Liver (tissue), 3 donors: ENCODE measurements around the gene TFR2.

Experiments used
- EGR1 ChIP-seq, 2 donors: IDR thresholded peaks; 2 replicates each; pipeline ENCODE4 v1.6.1; 2016 to 2018; ENCODE audit warnings: antibody characterized with exemption in 2 of 2, low read depth in 2 of 2
- FOXA1 ChIP-seq: IDR thresholded peaks from 2 replicates; pipeline ENCODE4 v1.6.1; 2016; ENCODE audit warnings: antibody characterized with exemption
- GABPA ChIP-seq, 2 donors: IDR thresholded peaks in 1 of 2; conservative IDR thresholded peaks in 1 of 2; 2 replicates each; pipeline ENCODE4 v1.6.1; 2016; ENCODE audit warnings: antibody characterized with exemption in 2 of 2, mild to moderate bottlenecking in 1 of 2, moderate library complexity in 1 of 2
- JUND ChIP-seq, 2 donors: IDR thresholded peaks; 2 replicates each; pipeline ENCODE4 v1.6.1; 2016; ENCODE audit warnings: antibody characterized with exemption in 2 of 2
- NR2F2 ChIP-seq: IDR thresholded peaks from 2 replicates; pipeline ENCODE4 v1.6.1; 2016; ENCODE audit warnings: antibody characterized with exemption
- RAD21 ChIP-seq, 2 donors: IDR thresholded peaks; 2 replicates each; pipeline ENCODE4 v1.6.1; 2016; ENCODE audit warnings: antibody characterized with exemption in 2 of 2, mild to moderate bottlenecking in 2 of 2
- RXRA ChIP-seq, 2 donors: IDR thresholded peaks; 2 replicates each; pipeline ENCODE4 v1.6.1; 2017 to 2018; ENCODE audit warnings: antibody characterized with exemption in 2 of 2, mild to moderate bottlenecking in 1 of 2
- YY1 ChIP-seq: IDR thresholded peaks from 2 replicates; pipeline ENCODE4 v1.6.1; 2016; ENCODE audit warnings: antibody characterized with exemption, mild to moderate bottlenecking
- TF ChIP-seq, protein P1 (sequence below): fragments of 150-350 bp; IDR thresholded peaks from 2 replicates; pipeline ENCODE4 v1.5.1; 2017; ENCODE audit warnings: improper control_type of control experiment, low read depth, low read length; ENCODE audit not compliant: missing input control
- TF ChIP-seq, protein P2 (sequence below): IDR thresholded peaks from 2 replicates; pipeline ENCODE4 v1.6.1; 2016; ENCODE audit warnings: antibody characterized with exemption
- TF ChIP-seq, protein P3 (sequence below): IDR thresholded peaks from 2 replicates; pipeline ENCODE4 v1.6.1; 2016; ENCODE audit warnings: antibody characterized with exemption, mild to moderate bottlenecking
- TF ChIP-seq, protein P4 (sequence below): IDR thresholded peaks from 2 replicates; pipeline ENCODE4 v1.6.1; 2016; ENCODE audit warnings: antibody characterized with exemption
- donor health status: healthy.
- donor health status: healthy.

DNA sequence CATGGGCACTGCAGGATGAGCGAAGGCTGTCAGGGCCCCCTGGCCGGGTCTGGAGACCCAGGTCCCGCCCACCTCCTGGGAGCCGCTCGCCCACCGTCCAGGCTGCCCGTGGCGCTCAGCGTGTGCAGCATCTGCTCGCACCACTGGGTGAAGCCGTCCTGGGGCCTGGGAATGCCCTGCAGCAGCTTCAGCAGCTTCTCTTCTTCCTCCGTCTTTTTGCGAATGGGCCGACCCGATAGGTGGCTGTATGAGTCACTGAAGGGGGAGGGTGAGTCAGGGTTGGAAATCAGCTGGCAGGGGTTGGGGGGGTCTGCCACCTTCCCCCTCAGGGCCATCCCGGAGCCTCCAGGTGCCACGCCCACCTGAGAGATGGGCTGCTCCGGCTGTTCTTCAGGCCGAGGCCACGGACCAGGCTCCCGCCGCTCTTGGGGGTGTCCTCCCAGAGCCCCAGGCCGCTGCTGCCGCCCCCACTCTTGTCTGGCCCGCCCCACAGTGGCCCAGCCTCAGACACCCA, 40.9 kb upstream of the TFR2 start:
- TF ChIP-seq GABPA (IDR thresholded peaks at IDR 0.05 in 1 of 2, conservative IDR thresholded peaks at IDR 0.05 in 1 of 2): no peak
- TF ChIP-seq, protein P1, sequence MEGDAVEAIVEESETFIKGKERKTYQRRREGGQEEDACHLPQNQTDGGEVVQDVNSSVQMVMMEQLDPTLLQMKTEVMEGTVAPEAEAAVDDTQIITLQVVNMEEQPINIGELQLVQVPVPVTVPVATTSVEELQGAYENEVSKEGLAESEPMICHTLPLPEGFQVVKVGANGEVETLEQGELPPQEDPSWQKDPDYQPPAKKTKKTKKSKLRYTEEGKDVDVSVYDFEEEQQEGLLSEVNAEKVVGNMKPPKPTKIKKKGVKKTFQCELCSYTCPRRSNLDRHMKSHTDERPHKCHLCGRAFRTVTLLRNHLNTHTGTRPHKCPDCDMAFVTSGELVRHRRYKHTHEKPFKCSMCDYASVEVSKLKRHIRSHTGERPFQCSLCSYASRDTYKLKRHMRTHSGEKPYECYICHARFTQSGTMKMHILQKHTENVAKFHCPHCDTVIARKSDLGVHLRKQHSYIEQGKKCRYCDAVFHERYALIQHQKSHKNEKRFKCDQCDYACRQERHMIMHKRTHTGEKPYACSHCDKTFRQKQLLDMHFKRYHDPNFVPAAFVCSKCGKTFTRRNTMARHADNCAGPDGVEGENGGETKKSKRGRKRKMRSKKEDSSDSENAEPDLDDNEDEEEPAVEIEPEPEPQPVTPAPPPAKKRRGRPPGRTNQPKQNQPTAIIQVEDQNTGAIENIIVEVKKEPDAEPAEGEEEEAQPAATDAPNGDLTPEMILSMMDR: no peak
- no peak for TF ChIP-seq YY1
- TF ChIP-seq, protein P2, sequence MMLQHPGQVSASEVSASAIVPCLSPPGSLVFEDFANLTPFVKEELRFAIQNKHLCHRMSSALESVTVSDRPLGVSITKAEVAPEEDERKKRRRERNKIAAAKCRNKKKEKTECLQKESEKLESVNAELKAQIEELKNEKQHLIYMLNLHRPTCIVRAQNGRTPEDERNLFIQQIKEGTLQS: no peak
- TF ChIP-seq EGR1 (IDR thresholded peaks at IDR 0.05; ENCODE audit: low read depth in 2 of 2): no peak
- no peak for TF ChIP-seq RAD21 (IDR thresholded peaks at IDR 0.05)
- no peak for TF ChIP-seq FOXA1
- TF ChIP-seq, protein P3, sequence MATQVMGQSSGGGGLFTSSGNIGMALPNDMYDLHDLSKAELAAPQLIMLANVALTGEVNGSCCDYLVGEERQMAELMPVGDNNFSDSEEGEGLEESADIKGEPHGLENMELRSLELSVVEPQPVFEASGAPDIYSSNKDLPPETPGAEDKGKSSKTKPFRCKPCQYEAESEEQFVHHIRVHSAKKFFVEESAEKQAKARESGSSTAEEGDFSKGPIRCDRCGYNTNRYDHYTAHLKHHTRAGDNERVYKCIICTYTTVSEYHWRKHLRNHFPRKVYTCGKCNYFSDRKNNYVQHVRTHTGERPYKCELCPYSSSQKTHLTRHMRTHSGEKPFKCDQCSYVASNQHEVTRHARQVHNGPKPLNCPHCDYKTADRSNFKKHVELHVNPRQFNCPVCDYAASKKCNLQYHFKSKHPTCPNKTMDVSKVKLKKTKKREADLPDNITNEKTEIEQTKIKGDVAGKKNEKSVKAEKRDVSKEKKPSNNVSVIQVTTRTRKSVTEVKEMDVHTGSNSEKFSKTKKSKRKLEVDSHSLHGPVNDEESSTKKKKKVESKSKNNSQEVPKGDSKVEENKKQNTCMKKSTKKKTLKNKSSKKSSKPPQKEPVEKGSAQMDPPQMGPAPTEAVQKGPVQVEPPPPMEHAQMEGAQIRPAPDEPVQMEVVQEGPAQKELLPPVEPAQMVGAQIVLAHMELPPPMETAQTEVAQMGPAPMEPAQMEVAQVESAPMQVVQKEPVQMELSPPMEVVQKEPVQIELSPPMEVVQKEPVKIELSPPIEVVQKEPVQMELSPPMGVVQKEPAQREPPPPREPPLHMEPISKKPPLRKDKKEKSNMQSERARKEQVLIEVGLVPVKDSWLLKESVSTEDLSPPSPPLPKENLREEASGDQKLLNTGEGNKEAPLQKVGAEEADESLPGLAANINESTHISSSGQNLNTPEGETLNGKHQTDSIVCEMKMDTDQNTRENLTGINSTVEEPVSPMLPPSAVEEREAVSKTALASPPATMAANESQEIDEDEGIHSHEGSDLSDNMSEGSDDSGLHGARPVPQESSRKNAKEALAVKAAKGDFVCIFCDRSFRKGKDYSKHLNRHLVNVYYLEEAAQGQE: no peak
- no peak for TF ChIP-seq JUND (IDR thresholded peaks at IDR 0.05)
- TF ChIP-seq, protein P4, sequence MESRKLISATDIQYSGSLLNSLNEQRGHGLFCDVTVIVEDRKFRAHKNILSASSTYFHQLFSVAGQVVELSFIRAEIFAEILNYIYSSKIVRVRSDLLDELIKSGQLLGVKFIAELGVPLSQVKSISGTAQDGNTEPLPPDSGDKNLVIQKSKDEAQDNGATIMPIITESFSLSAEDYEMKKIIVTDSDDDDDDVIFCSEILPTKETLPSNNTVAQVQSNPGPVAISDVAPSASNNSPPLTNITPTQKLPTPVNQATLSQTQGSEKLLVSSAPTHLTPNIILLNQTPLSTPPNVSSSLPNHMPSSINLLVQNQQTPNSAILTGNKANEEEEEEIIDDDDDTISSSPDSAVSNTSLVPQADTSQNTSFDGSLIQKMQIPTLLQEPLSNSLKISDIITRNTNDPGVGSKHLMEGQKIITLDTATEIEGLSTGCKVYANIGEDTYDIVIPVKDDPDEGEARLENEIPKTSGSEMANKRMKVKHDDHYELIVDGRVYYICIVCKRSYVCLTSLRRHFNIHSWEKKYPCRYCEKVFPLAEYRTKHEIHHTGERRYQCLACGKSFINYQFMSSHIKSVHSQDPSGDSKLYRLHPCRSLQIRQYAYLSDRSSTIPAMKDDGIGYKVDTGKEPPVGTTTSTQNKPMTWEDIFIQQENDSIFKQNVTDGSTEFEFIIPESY: no peak
- TF ChIP-seq RXRA (IDR thresholded peaks at IDR 0.05): no peak
- TF ChIP-seq NR2F2: no peak
